Effector memory CD4-positive, alpha-beta T cell (primary cell): ENCODE measurements around the gene NLRC3.

ENCODE experiments used
- DNase-seq, 3 donors: peaks; one replicate each; pipeline ENCODE4 v3.0.0-alpha.2; 2020
- H3K27ac ChIP-seq: 2 replicates; pipeline ENCODE4 v1.7.0; 2013; ENCODE audit warnings: mild to moderate bottlenecking, low read length, moderate library complexity; ENCODE audit not compliant: insufficient read depth, poor library complexity, severe bottlenecking
- H3K27me3 ChIP-seq: replicated peaks from 2 replicates; pipeline ENCODE4 v1.7.0; 2013; ENCODE audit warnings: mild to moderate bottlenecking, low read length; ENCODE audit not compliant: insufficient read depth, control insufficient read depth, poor library complexity, severe bottlenecking
- H3K36me3 ChIP-seq: 2 replicates; pipeline ENCODE4 v1.7.0; 2013; ENCODE audit warnings: mild to moderate bottlenecking, low read length, moderate library complexity; ENCODE audit not compliant: control insufficient read depth, insufficient read depth
- H3K4me1 ChIP-seq: 2 replicates; pipeline ENCODE4 v1.7.0; 2013; ENCODE audit warnings: low read length, mild to moderate bottlenecking; ENCODE audit not compliant: control insufficient read depth, insufficient read depth, poor library complexity, severe bottlenecking
- H3K4me3 ChIP-seq: 2 replicates; pipeline ENCODE4 v1.7.0; 2013; ENCODE audit warnings: low read length, low read depth, mild to moderate bottlenecking; ENCODE audit not compliant: insufficient read depth, poor library complexity, severe bottlenecking
- H3K9me3 ChIP-seq: 2 replicates; pipeline ENCODE4 v1.7.0; 2013; ENCODE audit warnings: mild to moderate bottlenecking, low read length, moderate library complexity; ENCODE audit not compliant: control insufficient read depth

Gene NLRC3

DNA sequence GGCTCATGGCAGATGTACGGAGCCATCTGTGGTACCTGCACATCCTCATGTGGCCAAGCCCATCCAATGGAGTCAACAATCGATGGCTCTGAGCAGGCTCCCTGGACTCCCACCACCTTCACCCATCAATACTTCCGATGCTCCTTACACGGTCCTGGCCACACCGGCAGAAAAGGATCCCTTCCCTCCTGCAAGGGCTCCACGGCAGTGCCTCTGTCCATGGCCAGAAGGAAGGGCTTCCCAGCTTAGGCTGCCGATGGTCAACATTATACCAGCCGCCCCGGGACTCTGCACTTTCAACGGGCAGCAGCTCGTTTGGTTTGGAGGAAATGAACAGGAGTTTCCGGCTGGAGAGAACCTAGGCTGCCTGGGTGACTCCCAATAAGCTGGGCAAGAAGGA is 21.0 kb upstream of the NLRC3 start:
- Histone ChIP-seq H3K9me3 (no peaks in the 10 kb centered on the region), H3K4me1 (no peaks in the 10 kb centered on the region), H3K4me3 (no peak overlapping the region), H3K36me3 (no peaks in the 10 kb centered on the region), H3K27me3 (no peaks in the 10 kb centered on the region), H3K27ac (no peak overlapping the region)
- no peak for DNase-seq

DNA sequence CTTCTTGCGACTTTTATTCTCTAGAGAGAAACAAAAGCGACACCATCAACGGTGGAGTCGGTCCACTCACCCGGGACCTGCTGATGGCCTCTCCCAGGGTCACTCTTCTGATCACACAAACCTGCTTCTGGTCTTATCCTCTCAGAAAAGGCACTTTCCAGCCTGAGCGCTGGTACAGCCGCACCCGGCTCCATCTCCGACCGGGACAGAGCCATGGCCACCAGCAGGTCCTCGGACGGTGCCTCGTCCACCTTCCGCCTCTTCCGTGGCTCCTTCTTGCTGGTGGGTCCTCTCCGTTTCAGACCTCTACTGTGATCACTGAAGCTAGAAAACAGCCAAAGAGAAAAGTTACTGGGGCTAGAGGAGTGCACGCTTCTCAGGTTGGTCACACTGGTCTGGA is 20.5 kb upstream of the NLRC3 start:
- Histone ChIP-seq H3K27ac (no peak overlapping the region), H3K9me3 (no peaks in the 10 kb centered on the region), H3K4me3 (no peak overlapping the region), H3K27me3 (no peaks in the 10 kb centered on the region), H3K4me1 (no peaks in the 10 kb centered on the region), H3K36me3 (no peaks in the 10 kb centered on the region)
- no peak for DNase-seq

- DNase-seq = no peak
- Histone ChIP-seq H3K4me1 (no peaks in the 10 kb centered on the region), H3K36me3 (no peaks in the 10 kb centered on the region), H3K9me3 (no peaks in the 10 kb centered on the region), H3K27ac (no peak overlapping the region), H3K27me3 (no peaks in the 10 kb centered on the region), H3K4me3 (no peak overlapping the region)
Observed at GRCh38 chr16:3597226-3597625, 20.0 kb upstream of the NLRC3 start.

DNA sequence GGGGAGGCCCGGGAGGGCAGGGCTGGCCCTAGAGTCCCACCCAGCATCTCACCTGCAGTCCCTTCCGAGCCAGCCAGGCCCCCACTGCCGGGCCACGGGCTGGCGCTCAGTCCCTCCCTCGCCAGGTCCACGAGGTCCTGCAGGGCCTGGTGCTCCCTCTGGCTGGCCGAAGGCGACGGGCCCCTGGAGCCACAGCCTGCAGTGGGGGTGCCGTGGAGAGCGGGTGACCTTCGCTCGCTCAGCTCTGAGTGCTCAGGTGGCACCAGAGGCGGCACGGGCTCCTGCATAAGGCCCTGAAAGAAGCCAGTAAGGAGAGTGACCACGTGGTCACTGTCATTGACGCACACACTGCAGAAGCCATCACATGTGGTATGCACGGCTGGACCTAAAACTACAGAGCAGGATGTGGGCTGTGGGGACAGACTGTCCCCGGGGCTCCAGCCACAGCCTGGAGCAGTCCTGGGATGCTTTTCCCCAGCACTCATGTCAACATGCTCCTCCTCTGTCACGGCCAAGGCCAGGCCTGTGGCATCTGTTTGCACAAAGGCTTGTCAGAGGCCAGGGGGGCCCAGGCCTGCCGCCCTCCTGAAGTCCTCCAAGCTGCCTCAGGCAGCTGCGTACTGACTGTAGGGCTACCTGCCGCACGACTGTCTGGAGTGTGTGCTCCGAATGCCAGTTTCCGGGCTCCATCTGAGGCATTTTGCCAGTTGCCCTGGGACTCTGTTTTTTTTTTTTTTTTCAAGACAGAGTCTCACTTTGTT is 19.1 kb upstream of the NLRC3 start:
- H3K9me3 ChIP-seq = no peaks in the 10 kb centered on the region
- no peaks in the 10 kb centered on the region for H3K36me3 ChIP-seq
- no peak for DNase-seq
- no peak overlapping the region for H3K27ac ChIP-seq
- H3K4me3 ChIP-seq = no peak overlapping the region
- no peaks in the 10 kb centered on the region for H3K4me1 ChIP-seq
- no peaks in the 10 kb centered on the region for H3K27me3 ChIP-seq

- Histone ChIP-seq H3K9me3 (no peaks in the 10 kb centered on the region), H3K27ac (no peak overlapping the region), H3K4me1 (no peaks in the 10 kb centered on the region), H3K27me3 (no peaks in the 10 kb centered on the region), H3K4me3 (no peak overlapping the region), H3K36me3 (no peaks in the 10 kb centered on the region)
- DNase-seq = no peak
Observed at GRCh38 chr16:3595521-3596021, 18.4 kb upstream of the NLRC3 start.

GRCh38 chr16:3595110-3595486 is 17.9 kb upstream of the NLRC3 start:
- no peak overlapping the region for H3K4me3 ChIP-seq
- no peaks in the 10 kb centered on the region for H3K9me3 ChIP-seq
- no peaks in the 10 kb centered on the region for H3K4me1 ChIP-seq
- H3K27me3 ChIP-seq = no peaks in the 10 kb centered on the region
- H3K36me3 ChIP-seq = no peaks in the 10 kb centered on the region
- H3K27ac ChIP-seq = no peak overlapping the region
- no peak for DNase-seq

GRCh38 chr16:3594316-3595109 is 17.3 kb upstream of the NLRC3 start:
- no peak overlapping the region for H3K4me3 ChIP-seq
- no peak for DNase-seq
- H3K27ac ChIP-seq = no peak overlapping the region
- H3K36me3 ChIP-seq = no peaks in the 10 kb centered on the region
- no peaks in the 10 kb centered on the region for H3K9me3 ChIP-seq
- no peaks in the 10 kb centered on the region for H3K27me3 ChIP-seq
- H3K4me1 ChIP-seq = no peaks in the 10 kb centered on the region

GRCh38 chr16:3592559-3592958 is 15.4 kb upstream of the NLRC3 start:
- H3K36me3 ChIP-seq = no peaks in the 10 kb centered on the region
- H3K27me3 ChIP-seq = no peaks in the 10 kb centered on the region
- DNase-seq = no peak
- H3K27ac ChIP-seq = no peak overlapping the region
- no peaks in the 10 kb centered on the region for H3K4me1 ChIP-seq
- no peaks in the 10 kb centered on the region for H3K9me3 ChIP-seq
- H3K4me3 ChIP-seq = no peak overlapping the region

GRCh38 chr16:3591991-3592390 is 14.8 kb upstream of the NLRC3 start:
- no peaks in the 10 kb centered on the region for H3K9me3 ChIP-seq

DNA sequence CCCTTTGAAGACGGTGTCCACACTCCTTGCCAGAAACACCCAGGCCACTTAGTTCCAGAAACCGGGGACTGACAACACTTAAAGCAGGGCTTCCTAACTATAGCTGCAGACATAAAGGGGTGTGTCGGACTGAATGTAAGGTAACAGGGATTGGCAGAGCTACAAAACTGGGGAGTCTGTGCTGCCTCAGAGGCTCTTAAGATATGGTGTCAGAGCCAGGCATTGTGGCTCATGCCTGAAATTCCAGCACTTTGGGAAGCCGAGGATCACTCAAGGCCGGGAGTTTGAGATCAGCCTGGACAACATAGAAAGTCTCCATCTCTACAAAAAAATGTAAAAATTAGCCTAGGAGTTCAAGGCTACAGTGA is 14.2 kb upstream of the NLRC3 start:
- Histone ChIP-seq H3K4me3 (no peak overlapping the region), H3K36me3 (no peaks in the 10 kb centered on the region), H3K4me1 (no peaks in the 10 kb centered on the region), H3K9me3 (no peaks in the 10 kb centered on the region), H3K27me3 (no peaks in the 10 kb centered on the region), H3K27ac (no peak overlapping the region)
- DNase-seq = no peak

More at GRCh38 chr16:3591991-3592390, 14.8 kb upstream of the NLRC3 start:
- Histone ChIP-seq H3K4me3 (no peak overlapping the region), H3K27me3 (no peaks in the 10 kb centered on the region), H3K4me1 (no peaks in the 10 kb centered on the region), H3K36me3 (no peaks in the 10 kb centered on the region), H3K27ac (no peak overlapping the region)
- DNase-seq = no peak
